HL-60 (cell line): ENCODE measurements around the gene XPO1.

Source experiments
- DNase-seq, 2 experiments: peaks; one replicate each; pipeline ENCODE4 v3.0.0-alpha.2; 2010 to 2020; ENCODE audit warnings: low read depth in 1 of 2, low spot score in 1 of 2
- H3K27ac ChIP-seq: fragments of 250-450 bp; sonication (Bioruptor Pico); replicated peaks from 2 replicates; pipeline ENCODE4 v1.5.1; 2020; ENCODE audit warnings: mild to moderate bottlenecking, moderate library complexity
- H3K27me3 ChIP-seq: fragments of 250-450 bp; sonication (Bioruptor Pico); 2 replicates; pipeline ENCODE4 v1.5.1; 2021; ENCODE audit warnings: mild to moderate bottlenecking, moderate library complexity; ENCODE audit not compliant: insufficient read depth, poor library complexity, severe bottlenecking
- H3K4me3 ChIP-seq: replicated peaks from 2 replicates; pipeline ENCODE4 v1.5.1; 2011; ENCODE audit warnings: mild to moderate bottlenecking, control low read depth, low read length; ENCODE audit not compliant: insufficient read depth
- GABPA ChIP-seq: IDR thresholded peaks from 2 replicates; pipeline ENCODE4 v1.6.1; 2012; ENCODE audit warnings: low read depth
- POLR2AphosphoS5 ChIP-seq: IDR thresholded peaks from 2 replicates; pipeline ENCODE4 v1.6.1; 2012; ENCODE audit warnings: low read depth
- REST ChIP-seq: IDR thresholded peaks from 2 replicates; pipeline ENCODE4 v1.6.1; 2012; ENCODE audit warnings: low read depth; ENCODE audit not compliant: insufficient replicate concordance
- SPI1 ChIP-seq: IDR thresholded peaks from 2 replicates; pipeline ENCODE4 v1.6.1; 2012; ENCODE audit warnings: low read depth, mild to moderate bottlenecking, borderline replicate concordance
- TF ChIP-seq, protein P1 (sequence below): IDR thresholded peaks from one replicate; pipeline ENCODE4 v1.5.1; 2011; ENCODE audit warnings: low read length, control low read depth, inconsistent platforms; ENCODE audit not compliant: insufficient read depth

XPO1 gene

DNA sequence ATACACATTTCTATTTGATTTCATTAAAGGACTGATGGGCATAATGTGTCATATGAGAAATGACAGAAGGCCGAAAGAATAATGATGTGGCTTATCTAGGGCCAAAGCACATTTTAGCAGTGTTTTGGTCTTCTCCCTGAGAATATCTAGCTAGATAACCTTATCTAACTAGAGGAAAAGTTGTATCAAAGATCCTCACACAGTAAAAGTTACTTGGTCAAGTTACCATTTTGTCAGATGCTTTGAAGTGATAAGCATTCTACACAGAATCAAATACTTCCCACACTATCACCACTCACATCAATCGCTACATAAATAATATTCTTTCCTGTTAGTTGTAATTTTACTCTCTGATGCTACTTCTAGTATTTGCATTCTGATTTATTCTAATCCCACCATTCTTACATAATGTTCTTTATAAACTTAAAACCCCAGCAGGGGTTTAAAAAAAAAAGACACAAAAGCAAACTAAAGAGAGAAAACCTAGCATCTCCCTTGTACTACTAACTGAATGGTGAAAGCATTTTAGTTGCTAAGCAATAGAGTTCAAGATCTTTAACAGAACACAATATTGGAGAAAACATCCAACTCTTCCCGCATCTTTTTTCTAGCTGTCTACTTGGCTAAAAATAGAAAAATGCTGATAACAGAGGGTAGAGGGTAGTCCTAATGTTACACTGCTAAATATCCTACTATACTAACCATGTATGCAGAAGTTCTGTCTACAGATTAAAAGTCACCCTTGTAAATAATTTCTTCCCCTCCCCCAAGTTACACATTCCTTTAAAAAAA is 8.0 kb downstream of the XPO1 start:
- DNase-seq: no peak
- no peak overlapping the region for H3K4me3 ChIP-seq
- TF ChIP-seq POLR2AphosphoS5 (no peak), REST (no peak), SPI1 (no peak), GABPA (no peak)
- TF ChIP-seq, protein P1, sequence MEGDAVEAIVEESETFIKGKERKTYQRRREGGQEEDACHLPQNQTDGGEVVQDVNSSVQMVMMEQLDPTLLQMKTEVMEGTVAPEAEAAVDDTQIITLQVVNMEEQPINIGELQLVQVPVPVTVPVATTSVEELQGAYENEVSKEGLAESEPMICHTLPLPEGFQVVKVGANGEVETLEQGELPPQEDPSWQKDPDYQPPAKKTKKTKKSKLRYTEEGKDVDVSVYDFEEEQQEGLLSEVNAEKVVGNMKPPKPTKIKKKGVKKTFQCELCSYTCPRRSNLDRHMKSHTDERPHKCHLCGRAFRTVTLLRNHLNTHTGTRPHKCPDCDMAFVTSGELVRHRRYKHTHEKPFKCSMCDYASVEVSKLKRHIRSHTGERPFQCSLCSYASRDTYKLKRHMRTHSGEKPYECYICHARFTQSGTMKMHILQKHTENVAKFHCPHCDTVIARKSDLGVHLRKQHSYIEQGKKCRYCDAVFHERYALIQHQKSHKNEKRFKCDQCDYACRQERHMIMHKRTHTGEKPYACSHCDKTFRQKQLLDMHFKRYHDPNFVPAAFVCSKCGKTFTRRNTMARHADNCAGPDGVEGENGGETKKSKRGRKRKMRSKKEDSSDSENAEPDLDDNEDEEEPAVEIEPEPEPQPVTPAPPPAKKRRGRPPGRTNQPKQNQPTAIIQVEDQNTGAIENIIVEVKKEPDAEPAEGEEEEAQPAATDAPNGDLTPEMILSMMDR: no peak
- no peaks in the 10 kb centered on the region for H3K27me3 ChIP-seq
- H3K27ac ChIP-seq: no peak overlapping the region

GRCh38 chr2:61520261-61520660 is 17.9 kb downstream of the XPO1 start:
- Histone ChIP-seq H3K27me3 (no peaks in the 10 kb centered on the region), H3K4me3 (no peak overlapping the region), H3K27ac (no peak overlapping the region)
- TF ChIP-seq, protein P1: no peak
- DNase-seq: no peak

- TF ChIP-seq REST (no peak), SPI1 (no peak)
- no peak overlapping the region for H3K4me3 ChIP-seq
- DNase-seq: no peak
- H3K27me3 ChIP-seq: no peaks in the 10 kb centered on the region
- H3K27ac ChIP-seq: no peak overlapping the region
Measured at GRCh38 chr2:61512768-61513398, 25.3 kb downstream of the XPO1 start.

GRCh38 chr2:61510674-61511671 is 27.2 kb downstream of the XPO1 start:
- Histone ChIP-seq H3K27me3 (no peaks in the 10 kb centered on the region), H3K4me3 (no peak overlapping the region), H3K27ac (no peak overlapping the region)
- TF ChIP-seq GABPA (no peak), SPI1 (no peak), POLR2AphosphoS5 (no peak), REST (no peak)
- TF ChIP-seq, protein P1: no peak
- DNase-seq: no peak
